GM18951 (cell line): ENCODE measurements around the gene SLC25A23.

Experiments used
- POLR2A ChIP-seq: IDR thresholded peaks from 4 replicates; pipeline ENCODE4 v1.6.1; 2011; ENCODE audit warnings: mild to moderate bottlenecking; ENCODE audit not compliant: insufficient read length, insufficient read depth; ENCODE audit errors: extremely low read depth
- in situ Hi-C: fragments of 300-500 bp; cut with MboI; formaldehyde crosslinking; loops from one replicate; pipeline ENCODE4 v1.12.0; 2022; ENCODE audit warnings: low sequenced_read_pairs, mixed read lengths, inconsistent platforms; ENCODE audit not compliant: unreplicated experiment

SLC25A23 gene

DNA sequence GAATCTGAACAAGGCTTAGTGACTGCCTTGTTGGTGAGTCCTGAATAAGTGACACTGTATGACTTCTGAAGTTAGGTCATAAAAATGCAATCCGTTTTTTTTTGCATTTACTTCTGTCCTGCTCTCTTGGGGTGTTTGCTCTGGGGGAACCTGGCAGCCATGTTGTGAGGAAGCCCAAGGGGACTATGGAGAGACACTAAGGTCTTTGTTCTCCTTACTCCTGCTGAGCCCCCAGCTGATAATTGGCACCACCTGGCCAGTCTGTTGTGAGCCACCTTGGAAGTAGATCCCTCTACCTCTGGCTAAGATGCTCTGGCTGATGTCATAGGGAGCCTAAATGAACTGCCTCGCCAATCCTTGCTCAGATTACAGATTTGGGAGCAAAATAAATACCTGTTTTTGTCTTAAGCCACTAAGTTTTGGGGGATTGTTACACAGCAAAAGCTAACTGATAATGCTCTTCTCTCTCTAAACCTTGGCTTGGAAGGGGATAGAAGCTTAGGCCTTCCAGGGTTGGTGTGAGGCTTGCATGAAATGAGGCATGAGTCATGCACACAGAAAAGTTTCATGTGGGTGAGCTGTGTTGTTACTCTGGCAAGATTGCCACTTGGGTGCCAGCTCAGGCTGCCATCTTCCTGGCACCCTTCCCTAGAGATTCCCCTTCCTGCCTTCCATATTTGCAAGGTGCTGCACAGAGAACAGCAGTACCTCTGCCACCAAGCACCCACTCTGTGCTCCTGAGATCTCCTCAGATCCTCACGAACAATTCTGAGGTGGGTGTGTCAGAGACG is 32.4 kb upstream of the SLC25A23 start:
- TF ChIP-seq POLR2A = no peak

DNA sequence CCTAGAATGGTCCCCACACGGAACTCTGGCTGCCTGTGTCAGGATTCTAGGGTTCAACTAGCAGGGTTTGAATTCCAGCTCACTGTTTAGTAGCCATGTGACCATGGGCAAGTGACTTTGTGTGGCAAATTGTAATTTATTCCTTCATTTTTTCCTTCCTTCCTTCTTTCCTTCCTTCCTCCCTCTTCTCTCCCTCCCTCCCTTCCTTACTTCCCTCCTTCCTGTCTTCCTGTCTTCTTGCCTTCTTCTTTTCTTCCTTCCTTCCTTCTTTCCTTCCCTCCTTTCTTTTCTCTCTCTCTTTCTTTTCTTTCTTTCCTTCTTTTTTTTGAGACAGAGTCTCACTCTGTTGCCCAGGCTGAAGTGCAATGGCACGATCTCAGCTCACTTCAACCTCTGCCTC is 30.5 kb upstream of the SLC25A23 start:
- TF ChIP-seq POLR2A = no peak
- in situ Hi-C loops = no loop called here

More for the DNA sequence above, 32.4 kb upstream of the SLC25A23 start:
- in situ Hi-C loops = no loop called here

DNA sequence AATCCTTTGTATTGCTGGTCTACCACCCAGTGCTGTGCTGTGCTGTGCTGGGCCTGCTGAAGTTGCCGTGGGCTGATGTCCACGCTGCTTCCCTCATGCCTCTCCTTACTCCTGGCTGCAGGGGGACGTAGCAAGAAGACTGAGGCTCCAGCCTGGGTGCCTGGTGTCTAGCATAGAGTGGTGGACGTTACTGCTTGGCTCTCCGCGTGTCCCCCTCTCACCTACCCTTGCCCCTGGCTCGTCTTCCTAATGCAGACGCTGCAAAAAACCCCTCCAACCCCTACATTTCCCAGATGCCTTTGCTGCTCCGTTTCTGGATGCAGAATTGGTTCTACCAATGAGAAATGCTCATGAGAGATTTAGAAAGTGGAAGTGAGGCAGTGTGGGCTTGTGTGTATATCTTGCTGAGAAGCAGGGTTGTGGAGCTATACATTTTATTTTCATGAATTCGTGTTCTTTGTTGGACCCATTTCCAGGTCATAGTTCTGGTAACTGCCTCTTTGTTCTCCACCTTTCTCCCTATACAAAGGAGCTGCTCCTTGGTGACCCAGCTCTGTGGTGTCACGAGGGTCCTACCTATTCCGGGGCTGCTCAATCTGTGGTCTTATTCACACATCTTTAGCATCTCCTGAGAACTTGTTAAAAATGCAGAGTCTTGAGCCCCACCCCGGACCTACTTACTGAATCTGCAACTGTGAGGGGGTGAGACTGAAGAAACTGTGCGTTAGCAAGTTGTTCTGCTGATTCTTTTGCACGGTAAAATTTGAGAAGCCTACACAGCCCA is 29.9 kb upstream of the SLC25A23 start:
- TF ChIP-seq POLR2A = peak; percentile 51
- in situ Hi-C loops = no loop called here

DNA sequence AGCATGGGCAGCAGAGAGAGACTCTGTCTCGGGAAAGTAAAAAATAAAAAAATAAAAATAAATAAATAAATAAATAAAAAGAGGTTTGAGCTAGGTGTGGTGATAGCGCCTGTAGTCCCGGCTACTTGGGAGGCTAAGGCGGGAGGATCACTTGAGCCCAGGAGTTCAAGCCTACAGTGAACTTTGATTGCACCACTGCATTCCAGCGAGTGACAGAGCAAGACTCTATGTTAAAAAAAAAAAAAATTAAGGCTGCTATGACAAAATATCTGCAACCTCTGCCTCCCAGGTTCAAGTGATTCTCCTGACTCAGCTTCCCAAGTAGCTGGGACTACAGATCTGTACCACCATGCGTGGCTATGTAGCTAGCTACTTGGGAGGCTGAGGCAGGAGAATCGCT is 25.2 kb upstream of the SLC25A23 start:
- TF ChIP-seq POLR2A = no peak
- in situ Hi-C loops = no loop called here

DNA sequence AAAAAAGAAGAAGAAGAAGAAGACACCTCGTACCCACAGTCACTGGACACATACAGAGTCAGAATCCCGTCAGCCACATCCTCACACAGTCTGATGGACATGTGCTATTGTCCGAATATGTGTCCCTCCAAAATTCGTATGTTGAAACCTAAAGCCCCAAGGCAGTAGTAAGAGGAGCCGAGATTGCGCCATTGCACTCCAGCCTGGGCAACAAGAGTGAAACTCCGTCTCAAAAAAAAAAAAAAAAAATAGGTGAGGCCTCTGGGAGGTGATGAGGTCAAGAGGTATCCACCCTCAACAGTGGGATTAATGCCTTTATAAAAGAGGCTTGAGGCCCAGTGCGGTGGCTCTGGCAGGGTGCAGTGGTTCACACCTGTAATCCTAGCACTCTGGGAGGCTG is 24.6 kb upstream of the SLC25A23 start:
- TF ChIP-seq POLR2A = no peak
- in situ Hi-C loops = no loop called here

DNA sequence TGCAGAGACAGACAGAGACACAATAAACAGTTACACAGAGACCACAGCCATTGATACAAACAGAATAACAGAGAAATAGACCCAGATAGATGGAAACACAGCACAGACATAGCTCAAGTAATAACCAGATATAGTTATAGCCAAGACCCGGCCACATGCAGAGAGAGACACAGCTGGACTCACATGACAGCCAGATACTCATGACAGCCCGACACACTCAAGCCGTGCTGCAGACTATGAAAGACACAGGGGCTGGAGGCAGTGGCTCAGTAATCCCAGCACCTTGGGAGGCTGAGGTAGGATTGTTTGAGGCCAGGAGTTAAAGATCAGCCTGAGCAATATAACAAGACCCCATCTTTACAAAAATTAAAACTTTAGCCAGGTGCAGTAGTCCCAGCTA is 23.6 kb upstream of the SLC25A23 start:
- in situ Hi-C loops = no loop called here
- TF ChIP-seq POLR2A = no peak

DNA sequence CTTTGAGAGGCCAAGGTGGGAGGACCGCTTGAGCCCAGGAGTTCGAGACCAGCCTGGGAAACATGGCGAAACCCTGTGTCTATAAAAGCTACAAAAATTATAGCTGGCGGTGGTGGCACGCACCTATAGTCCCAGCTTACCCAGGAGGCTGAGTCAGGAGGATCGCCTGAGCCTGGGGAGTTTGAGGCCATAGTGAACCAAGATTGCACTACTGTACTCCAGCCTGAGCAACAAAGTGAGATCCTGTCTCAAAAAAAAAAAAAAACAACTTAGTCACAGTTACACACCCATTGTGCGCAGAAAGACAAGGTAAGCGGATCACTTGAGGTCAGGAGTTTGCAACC is 22.7 kb upstream of the SLC25A23 start:
- in situ Hi-C loops = no loop called here
- TF ChIP-seq POLR2A = no peak

DNA sequence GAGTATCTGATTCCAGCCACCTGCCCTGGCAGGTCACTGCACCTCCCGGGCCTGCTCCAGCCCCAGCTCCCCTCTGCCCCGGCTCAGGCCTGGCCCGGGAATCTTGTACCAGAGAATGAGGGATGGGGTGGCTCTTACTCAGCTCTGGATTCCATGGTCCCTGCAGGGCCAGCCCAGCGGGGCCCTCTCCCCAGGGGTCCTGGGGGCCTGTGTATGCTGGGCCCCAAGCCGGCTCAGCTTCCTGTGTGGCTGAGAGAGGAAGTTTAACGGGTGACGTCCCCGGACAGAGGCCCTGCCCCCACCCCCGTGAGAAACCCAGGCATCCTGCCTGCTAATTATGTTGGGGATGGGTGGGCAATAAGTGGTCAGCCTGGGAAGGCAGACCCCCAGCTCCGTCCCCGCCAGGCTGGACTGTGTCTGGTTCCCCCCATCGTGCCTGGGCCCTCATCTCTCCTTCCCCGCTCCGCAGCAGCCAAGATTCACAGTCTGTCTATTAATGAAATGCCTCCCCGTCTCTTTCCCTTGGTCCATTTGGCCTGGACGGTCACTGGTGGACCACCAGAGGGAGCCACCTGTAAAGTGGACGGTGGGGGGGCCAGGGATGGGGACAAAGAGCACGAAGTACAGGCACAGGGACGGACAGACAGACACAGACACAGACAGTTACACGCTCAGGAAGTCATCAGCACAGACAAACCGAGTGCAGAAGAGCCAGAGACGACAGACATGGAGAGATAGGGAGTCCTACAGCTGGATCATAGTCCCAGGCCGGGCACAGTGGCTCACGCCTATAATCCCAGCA is 22.1 kb upstream of the SLC25A23 start, which contains the start of gene DENND1C:
Gene DENND1C (minus strand): TSS at position 247 of the 802 bp plus-strand sequence. CDS start 92 bp downstream, at position 155.
- in situ Hi-C loops = no loop called here
- peak; percentile 80 for TF ChIP-seq POLR2A

DNA sequence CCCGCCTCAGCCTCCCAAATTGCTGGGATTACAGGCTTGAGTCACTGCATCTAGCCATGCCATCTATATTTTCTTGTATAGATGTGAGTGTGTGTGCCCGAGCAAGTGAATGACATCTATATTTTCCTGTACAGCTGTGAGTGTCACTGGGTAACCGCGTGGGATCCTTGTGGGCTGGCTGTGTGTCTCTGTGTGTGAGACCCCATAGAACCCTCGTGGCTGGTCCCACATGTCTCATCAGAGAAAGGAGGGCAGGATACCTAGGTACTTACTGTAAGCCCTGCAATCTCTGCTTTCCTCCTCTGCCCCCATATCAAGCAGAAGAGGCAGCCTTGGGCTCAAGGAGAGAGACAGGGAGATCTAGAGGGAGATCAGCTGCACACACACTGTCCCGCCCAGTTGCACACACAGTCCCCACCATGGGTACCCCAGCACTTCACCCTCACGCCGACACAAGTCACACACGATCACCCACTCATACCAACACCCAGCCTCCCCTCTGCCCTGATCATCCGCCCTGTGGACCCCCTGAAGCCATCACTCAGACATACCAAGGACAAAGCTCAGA is 21.3 kb upstream of the SLC25A23 start:
- TF ChIP-seq POLR2A = no peak
- in situ Hi-C loops = no loop called here

DNA sequence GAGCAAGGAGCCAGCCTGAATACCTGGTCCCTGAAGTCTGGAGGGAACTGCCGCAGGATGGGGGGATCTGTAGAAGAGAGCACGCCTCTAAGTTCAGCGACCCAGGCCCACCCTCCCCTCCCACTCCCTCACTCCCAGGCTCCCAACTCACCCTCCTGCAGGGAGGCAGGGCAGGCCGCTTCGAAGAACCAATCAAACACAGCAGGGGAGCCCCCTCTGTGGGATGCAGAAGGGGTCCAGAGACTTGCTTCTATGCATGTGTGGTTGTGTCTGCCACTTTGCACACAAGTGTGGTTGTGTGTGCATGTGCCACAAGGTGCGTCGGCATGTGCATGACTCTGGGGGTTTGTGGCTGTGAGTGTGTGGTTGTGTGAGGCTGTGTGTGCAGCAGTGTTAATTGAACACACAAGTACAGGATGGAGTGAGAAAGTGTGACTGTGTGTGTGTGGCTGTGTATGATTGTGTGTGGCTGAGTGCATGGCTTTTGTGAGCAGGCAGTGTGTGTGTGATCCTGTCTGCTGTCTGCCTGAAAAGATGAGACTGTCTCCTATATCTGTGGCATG is 20.3 kb upstream of the SLC25A23 start:
- no peak for TF ChIP-seq POLR2A
- in situ Hi-C loops = no loop called here

DNA sequence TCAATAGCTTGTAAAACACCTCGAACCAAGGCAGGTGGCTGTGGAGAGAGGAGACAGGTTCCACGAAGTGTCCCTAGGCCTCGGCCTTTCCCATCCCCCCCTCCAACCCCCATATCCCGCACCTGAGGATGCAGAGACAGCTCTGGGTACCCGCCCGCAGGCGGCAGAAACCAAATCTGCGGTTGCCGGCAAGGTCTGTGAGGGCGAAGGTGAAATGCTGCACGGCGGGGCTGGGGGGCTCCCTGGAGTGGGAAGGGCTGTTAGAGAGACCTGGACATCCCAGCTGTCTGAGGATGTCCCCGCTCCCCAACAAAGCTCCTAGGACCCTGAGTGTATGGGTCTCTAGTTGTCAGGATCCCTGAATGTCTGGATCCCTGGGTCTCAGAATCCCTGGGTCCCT is 19.2 kb upstream of the SLC25A23 start:
- no peak for TF ChIP-seq POLR2A

DNA sequence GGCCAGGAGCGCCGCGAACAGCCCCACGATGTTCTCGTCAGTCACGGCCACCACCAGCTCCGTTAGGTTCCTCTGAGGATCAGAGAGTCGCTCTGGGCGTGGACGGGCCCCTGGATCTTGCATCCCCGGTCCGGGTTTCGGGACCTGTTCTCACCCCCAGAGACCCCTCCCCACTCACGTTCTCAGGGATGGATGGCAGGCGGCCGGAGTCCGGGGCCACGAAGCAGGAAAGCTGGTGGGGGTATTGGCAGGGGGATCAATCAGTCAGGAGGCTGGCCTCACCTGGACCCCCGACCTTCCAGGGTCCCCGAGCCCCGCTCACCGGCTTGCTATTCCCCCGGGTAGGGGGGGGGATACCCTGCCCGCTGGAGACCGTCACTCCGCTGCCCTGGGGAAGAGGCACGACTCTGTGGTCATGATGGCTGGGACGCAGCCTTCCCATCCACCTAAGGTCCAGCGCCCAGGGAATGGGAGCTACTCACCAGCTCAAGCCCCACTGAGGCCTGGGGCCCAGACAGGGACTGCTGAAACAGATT is 17.4 kb upstream of the SLC25A23 start:
- TF ChIP-seq POLR2A = no peak
- in situ Hi-C loops = no loop called here

More for the DNA sequence above, 19.2 kb upstream of the SLC25A23 start:
- in situ Hi-C loops = no loop called here
